Measurements from ENCODE around the gene CFAP410. TPM values are rescaled to one million over a fixed set of nuclear protein-coding genes. Genes with fewer than 3 reads are reported as not detected.
A peak's percentile ranks its signal among the peaks of the same experiment; 100 is the strongest.

Gene CFAP410
- total RNA-seq, 6 donors from 2014 or later, result 34.4 to 85.9 (median 48.4) TPM

DNA sequence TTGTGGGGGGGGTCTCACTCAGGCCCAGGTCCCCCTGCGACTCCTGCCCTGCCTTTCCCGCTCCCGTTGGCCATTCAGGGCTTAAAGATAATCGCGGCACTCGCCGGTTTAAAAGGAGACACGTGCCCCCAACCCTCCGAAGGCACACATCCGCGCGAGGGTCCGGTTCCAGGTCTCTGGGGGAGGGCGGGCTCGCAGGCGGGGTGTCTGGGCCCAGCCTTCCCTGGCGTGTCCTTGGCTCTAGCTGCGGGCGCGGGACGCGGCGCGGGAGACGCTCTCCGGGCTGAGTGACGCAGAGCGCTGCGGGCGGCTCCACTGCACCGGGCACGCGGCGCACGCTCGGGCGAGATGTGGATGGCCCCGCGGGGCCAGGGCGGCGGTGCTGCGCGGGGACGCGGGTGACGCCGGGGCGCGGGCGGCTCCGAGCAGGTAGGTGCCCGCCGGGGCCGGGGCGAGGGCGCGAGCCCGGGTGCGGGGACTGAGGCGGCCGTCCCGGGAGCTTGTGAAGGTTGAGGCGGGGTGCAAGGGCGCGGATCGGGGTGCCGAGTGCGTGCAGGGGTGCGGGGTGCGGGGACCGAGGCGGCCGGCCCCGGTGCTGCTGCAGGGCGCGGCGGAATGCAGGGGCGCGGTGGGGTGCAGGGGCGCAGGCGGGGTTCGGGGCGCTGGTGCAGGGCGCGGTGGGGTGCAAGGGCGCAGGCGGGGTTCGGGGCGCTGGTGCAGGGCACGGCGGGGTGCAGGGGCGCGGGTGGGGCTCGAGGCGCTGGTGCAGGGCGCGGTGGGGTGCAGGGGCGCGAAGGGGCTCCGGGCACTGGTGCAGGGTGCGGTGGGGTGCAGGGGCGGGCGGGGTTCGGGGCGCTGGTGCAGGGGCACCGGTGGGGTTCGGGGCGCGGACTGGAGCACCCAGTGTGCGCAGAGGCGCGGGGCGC lies 10.9 kb upstream of the CFAP410 start:
- no peaks in the 10 kb centered on the region for H3K36me3 ChIP-seq
- no peak for ATAC-seq (ENCODE audit: low FRiP score in 2 of 2)
- TF ChIP-seq EP300 (IDR thresholded peaks at IDR 0.05), result no peak
- no peak for TF ChIP-seq POLR2AphosphoS5 (IDR thresholded peaks at IDR 0.05)
- no peak for TF ChIP-seq POLR2A (IDR thresholded peaks at IDR 0.05)
- TF ChIP-seq, protein P1, sequence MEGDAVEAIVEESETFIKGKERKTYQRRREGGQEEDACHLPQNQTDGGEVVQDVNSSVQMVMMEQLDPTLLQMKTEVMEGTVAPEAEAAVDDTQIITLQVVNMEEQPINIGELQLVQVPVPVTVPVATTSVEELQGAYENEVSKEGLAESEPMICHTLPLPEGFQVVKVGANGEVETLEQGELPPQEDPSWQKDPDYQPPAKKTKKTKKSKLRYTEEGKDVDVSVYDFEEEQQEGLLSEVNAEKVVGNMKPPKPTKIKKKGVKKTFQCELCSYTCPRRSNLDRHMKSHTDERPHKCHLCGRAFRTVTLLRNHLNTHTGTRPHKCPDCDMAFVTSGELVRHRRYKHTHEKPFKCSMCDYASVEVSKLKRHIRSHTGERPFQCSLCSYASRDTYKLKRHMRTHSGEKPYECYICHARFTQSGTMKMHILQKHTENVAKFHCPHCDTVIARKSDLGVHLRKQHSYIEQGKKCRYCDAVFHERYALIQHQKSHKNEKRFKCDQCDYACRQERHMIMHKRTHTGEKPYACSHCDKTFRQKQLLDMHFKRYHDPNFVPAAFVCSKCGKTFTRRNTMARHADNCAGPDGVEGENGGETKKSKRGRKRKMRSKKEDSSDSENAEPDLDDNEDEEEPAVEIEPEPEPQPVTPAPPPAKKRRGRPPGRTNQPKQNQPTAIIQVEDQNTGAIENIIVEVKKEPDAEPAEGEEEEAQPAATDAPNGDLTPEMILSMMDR (IDR thresholded peaks at IDR 0.05), result no peak
- WGBS, 2 donors, result 15% methylated on average over 56 of the region's 113 CpGs; no CpG with 5 or more reads in 1 of the 2 donors
- H3K4me3 ChIP-seq, result peak overlapping the region in 2 of 4 donors; percentile 6 to 17
- H3K9me3 ChIP-seq, result no peaks in the 10 kb centered on the region
- peak in 1 of 2 donors; percentile 87 for DNase-seq
- H3K27me3 ChIP-seq, result peaks cover 0 to 20% (median 10%) of the 10 kb centered on the region in 4 donors
- H3K27ac ChIP-seq, result no peak overlapping the region
- peaks cover 6 to 56% (median 28%) of the 10 kb centered on the region in 4 donors for H3K4me1 ChIP-seq

DNA sequence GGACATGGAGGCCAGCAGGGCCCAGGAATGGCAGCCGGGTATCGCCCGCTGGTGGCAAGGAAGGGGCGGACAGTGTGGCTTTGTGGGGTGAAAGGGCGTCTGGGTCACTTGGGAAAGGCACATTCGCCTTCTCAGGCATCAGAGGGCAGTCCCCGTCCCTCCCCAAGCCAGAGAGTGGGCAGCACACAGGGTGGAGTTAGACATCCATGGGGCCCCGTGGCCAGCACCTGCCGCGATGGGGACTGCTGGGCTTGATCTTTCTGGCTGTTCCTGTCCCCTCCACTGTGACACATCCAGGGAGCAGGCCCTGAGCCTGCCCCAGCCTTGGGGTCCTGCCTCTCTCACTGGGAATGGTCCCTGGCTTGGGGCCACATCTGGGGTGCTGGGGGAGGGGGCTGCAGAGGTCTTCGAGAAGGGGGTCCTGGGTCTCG lies 10.2 kb upstream of the CFAP410 start:
- Histone ChIP-seq H3K4me3 (no peak overlapping the region), H3K27ac (no peak overlapping the region), H3K9me3 (no peaks in the 10 kb centered on the region), H3K4me1 (peaks cover 6 to 56% (median 26%) of the 10 kb centered on the region in 4 donors), H3K27me3 (peaks cover 0 to 20% (median 10%) of the 10 kb centered on the region in 4 donors), H3K36me3 (no peaks in the 10 kb centered on the region)
- ATAC-seq (ENCODE audit: low FRiP score in 2 of 2) (no peak), DNase-seq (no peak)
- WGBS, 2 donors, result 85% methylated on average over 12 of the region's 12 CpGs; no CpG with 5 or more reads in 1 of the 2 donors
- TF ChIP-seq POLR2AphosphoS5 (IDR thresholded peaks at IDR 0.05) (no peak), EP300 (IDR thresholded peaks at IDR 0.05) (no peak), POLR2A (IDR thresholded peaks at IDR 0.05) (no peak)
- TF ChIP-seq, protein P1 (IDR thresholded peaks at IDR 0.05), result no peak

DNA sequence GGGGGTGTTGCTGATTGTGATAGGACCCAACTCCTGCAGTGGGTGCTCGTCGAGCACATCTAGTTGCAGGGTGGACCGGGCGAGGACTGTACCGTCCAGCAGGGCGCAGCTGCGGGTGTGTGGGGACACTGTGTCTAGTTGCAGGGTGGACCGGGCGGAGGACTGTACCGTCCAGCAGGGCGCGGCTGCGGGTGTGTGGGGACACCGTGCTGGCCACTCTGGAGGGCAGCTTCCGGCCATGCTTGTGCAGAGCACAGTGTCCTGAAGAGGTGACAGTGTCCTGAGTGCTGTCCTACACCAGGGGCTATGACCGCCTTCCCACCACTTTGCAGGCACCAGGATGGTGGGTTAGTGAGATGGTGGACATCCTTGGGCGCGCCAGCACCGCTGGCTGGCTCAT lies 9.7 kb upstream of the CFAP410 start:
- H3K27ac ChIP-seq, result no peak overlapping the region
- ATAC-seq (ENCODE audit: low FRiP score in 2 of 2), result peak in 1 of 2 donors; percentile 13

DNA sequence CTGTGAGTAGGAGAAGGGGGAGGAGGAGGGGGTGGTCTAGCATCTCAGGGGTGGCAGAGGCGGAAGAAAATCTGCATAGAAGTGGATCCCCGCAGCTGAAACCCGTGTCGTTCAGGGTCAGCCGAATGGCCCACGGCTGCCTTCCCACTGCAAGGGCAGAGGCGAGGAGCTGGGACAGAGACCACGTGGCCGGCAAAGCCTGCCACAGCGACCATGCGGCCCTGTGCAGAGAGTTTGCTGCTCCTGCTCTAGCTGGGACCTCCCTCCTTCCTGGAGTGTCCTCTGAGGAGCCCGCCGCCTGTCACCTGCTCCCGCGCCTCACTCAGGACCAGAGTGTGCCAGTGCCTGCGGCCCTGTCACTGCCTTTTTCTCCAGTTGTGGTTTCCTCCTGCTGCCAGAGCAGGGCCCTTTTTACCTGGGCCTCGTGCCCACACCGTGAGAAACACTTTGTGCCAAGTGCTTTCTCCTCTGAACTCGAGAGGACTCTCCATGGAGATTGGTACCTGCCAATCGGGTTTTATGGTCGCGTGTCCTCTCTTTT lies 8.8 kb upstream of the CFAP410 start:
- WGBS, 2 donors, result 45 to 63% methylated on average over 4 to 22 of the region's 22 CpGs
- Histone ChIP-seq H3K27me3 (peaks cover 0 to 20% (median 10%) of the 10 kb centered on the region in 4 donors), H3K27ac (peak overlapping the region in 2 of 4 donors; percentile 18 to 69), H3K4me3 (no peak overlapping the region), H3K9me3 (no peaks in the 10 kb centered on the region), H3K4me1 (peaks cover 6 to 48% (median 18%) of the 10 kb centered on the region in 4 donors), H3K36me3 (no peaks in the 10 kb centered on the region)
- ATAC-seq (ENCODE audit: low FRiP score in 2 of 2), result peak in 1 of 2 donors; percentile 75
- DNase-seq, result peak; percentile 77 to 86
- TF ChIP-seq EP300 (IDR thresholded peaks at IDR 0.05) (no peak), POLR2AphosphoS5 (IDR thresholded peaks at IDR 0.05) (peak in 1 of 2 donors; percentile 18), POLR2A (IDR thresholded peaks at IDR 0.05) (no peak)

More for the DNA sequence above, 9.7 kb upstream of the CFAP410 start:
- Histone ChIP-seq H3K36me3 (no peaks in the 10 kb centered on the region), H3K9me3 (no peaks in the 10 kb centered on the region), H3K4me3 (no peak overlapping the region), H3K27me3 (peaks cover 0 to 20% (median 10%) of the 10 kb centered on the region in 4 donors), H3K4me1 (peaks cover 6 to 56% (median 24%) of the 10 kb centered on the region in 4 donors)
- WGBS, 2 donors, result 87% methylated on average over 19 of the region's 19 CpGs; no CpG with 5 or more reads in 1 of the 2 donors
- peak in 1 of 2 donors; percentile 76 for DNase-seq
- TF ChIP-seq EP300 (IDR thresholded peaks at IDR 0.05) (no peak), POLR2A (IDR thresholded peaks at IDR 0.05) (no peak), POLR2AphosphoS5 (IDR thresholded peaks at IDR 0.05) (no peak)
- TF ChIP-seq, protein P1 (IDR thresholded peaks at IDR 0.05), result no peak

DNA sequence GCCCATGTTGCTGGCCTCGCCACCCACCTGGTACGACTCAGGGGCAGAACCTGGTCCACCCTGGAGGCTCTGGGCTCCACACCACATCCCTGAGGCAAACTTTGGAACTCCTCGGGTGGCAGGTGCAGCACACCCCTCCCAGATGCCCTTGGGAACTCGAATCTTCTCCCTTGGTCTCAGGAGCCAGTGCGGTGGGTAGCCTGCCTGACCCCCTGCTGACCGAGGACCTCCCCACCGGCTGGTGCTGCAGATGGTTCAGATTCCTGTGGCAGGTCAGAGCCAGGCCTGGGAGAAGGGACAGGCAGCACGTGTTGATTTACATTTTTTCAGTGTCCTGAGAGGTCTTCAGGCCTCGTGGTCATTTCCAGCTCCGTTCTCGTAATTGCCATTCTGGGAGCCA lies 6.3 kb upstream of the CFAP410 start:
- ATAC-seq (ENCODE audit: low FRiP score in 2 of 2), result no peak
- peaks cover 3 to 23% (median 10%) of the 10 kb centered on the region in 4 donors for H3K4me1 ChIP-seq
- H3K27me3 ChIP-seq, result peaks cover 0 to 12% (median 5%) of the 10 kb centered on the region in 4 donors
- H3K27ac ChIP-seq, result no peak overlapping the region
- 71 to 76% methylated on average over 8 to 11 of the region's 11 CpGs for WGBS, 2 donors
- no peak overlapping the region for H3K4me3 ChIP-seq
- DNase-seq, result no peak
- no peak for TF ChIP-seq EP300 (IDR thresholded peaks at IDR 0.05)
- TF ChIP-seq POLR2A (IDR thresholded peaks at IDR 0.05), result no peak
- TF ChIP-seq, protein P1 (IDR thresholded peaks at IDR 0.05), result no peak
- TF ChIP-seq POLR2AphosphoS5 (IDR thresholded peaks at IDR 0.05), result no peak
- no peaks in the 10 kb centered on the region for H3K36me3 ChIP-seq
- H3K9me3 ChIP-seq, result no peaks in the 10 kb centered on the region

Data from upper lobe of left lung (tissue), 6 donors.